Right lobe of liver (tissue), 4 donors: ENCODE results near the gene SPTBN2.

Source experiments
- POLR2A ChIP-seq: fragments of 450-650 bp; IDR thresholded peaks from one replicate; pipeline ENCODE4 v1.6.1; 2017; ENCODE audit warnings: antibody characterized with exemption, mild to moderate bottlenecking
- TF ChIP-seq, protein P1 (sequence below), 4 donors: fragments of 200-600 bp in 3 of 4; fragments of 450-650 bp in 1 of 4; IDR thresholded peaks; one replicate each; pipeline versions ENCODE4 v1.5.1 to v1.8.0; 2016 to 2022; ENCODE audit warnings: antibody characterized with exemption in 4 of 4, mild to moderate bottlenecking in 2 of 4
- donor health status: DM: no; HTN: no; CAD: no.
- donor health status: DM: no; HTN: no; CAD: no.
- donor health status: DM: no; HTN: yes; CAD: no.

GRCh38 chr11:66752148-66752547, 23.1 kb upstream of the SPTBN2 start:
- TF ChIP-seq, protein P1, sequence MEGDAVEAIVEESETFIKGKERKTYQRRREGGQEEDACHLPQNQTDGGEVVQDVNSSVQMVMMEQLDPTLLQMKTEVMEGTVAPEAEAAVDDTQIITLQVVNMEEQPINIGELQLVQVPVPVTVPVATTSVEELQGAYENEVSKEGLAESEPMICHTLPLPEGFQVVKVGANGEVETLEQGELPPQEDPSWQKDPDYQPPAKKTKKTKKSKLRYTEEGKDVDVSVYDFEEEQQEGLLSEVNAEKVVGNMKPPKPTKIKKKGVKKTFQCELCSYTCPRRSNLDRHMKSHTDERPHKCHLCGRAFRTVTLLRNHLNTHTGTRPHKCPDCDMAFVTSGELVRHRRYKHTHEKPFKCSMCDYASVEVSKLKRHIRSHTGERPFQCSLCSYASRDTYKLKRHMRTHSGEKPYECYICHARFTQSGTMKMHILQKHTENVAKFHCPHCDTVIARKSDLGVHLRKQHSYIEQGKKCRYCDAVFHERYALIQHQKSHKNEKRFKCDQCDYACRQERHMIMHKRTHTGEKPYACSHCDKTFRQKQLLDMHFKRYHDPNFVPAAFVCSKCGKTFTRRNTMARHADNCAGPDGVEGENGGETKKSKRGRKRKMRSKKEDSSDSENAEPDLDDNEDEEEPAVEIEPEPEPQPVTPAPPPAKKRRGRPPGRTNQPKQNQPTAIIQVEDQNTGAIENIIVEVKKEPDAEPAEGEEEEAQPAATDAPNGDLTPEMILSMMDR (IDR thresholded peaks at IDR 0.05): no peak
- no peak for TF ChIP-seq POLR2A
